RCC 7860 (cell line): ENCODE data around the gene CIT.
"Not testable (repeated sequence)": the region's sequence is repeated elsewhere in the genome, so short reads cannot be mapped to it uniquely, and the experiment has no call there.

ENCODE experiments used
- DNase-seq: peaks from one replicate; pipeline ENCODE4 v3.0.0-alpha.2; 2015; ENCODE audit warnings: low spot score
- FAIRE-seq: peaks from 2 replicates; lab custom pipeline; 2012; peaks lifted over from hg19 to GRCh38; lab: Jason Lieb, UNC

The CIT gene

DNA sequence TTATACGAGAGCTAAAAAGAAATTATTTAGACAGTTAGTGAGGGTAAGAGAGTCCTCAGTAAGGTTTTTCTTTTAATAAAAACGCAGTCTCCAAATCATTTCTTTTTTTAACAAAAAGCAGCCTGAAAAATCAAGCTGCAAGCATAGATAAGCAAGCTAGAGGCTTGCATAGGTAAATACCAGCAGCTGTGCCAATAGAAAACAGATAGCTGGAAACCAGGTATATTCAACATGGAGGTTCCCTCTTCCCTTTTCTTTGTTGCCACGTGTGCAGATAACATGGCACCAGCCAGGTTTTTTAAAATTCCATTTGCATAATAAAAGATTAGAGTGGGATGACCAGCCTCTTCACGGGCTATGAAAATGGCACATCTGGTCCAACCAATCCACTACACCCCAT is 215.2 kb downstream of the CIT start:
- FAIRE-seq = no peak
- DNase-seq = no peak

DNA sequence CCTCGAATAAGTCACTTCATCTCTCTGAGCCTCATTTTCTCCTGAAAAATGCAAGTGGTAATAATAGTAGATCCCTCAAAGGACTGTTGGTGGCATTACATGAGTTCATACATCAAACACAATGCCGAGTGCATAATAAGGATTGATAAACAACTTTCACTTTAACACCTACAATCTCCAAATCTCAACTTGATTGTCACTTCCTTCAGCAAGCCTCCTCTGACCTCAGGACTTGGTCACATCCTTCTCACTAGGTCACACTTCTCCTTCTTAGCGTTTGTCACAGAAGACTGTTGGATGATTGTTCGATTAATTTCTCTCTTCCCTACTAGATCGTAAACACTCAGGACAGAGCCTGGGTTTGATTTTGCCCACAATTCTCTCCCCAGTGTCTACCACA is 217.0 kb downstream of the CIT start:
- FAIRE-seq (no peak), DNase-seq (no peak)

DNA sequence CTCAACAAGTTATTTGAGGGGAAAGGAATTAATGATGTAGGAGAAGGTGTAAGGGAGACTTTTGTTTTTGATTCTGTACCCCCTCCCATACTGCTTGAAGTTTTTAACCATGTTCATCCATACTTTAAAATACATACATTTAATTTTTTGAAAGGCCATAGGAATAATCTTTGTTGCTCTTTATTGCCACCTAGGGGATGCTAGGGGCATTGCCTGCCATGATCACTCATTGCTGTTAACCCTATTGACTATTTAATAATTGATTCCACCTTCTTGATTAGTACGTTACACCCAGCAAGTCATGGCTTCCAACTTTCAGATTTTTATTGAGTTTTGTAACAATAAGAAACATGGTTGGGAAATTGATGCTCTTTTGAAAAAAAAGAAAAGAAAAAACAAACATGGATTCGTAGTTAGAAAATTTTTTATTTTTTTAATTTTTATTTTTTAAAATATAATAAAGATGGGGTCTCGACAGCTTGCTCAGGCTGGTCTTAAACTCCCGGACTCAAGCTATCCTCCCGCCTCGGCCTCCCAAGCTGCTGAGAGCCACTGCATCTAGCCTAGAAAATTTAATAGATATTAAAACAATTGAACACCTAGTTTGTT is 217.7 kb downstream of the CIT start:
- DNase-seq (no peak), FAIRE-seq (peak; percentile 37)

DNA sequence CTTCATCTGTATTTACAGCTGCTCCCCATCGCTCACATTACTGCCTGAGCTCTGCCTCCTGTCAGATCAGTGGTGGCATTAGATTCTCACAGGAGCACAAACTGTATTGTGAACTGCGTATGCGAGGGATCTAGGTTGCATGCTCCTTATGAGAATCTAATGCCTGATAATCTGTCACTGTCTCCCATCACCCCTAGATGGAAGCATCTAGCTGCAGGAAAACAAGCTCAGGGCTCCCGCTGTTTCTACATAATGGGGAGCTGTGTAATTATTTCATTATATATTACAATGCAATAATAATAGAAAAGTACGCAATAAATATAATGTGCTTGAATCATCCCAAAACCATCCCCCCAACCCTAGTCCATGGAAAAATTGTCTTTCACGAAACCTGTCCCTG is 219.0 kb downstream of the CIT start:
- DNase-seq, FAIRE-seq: not testable (repeated sequence)

DNA sequence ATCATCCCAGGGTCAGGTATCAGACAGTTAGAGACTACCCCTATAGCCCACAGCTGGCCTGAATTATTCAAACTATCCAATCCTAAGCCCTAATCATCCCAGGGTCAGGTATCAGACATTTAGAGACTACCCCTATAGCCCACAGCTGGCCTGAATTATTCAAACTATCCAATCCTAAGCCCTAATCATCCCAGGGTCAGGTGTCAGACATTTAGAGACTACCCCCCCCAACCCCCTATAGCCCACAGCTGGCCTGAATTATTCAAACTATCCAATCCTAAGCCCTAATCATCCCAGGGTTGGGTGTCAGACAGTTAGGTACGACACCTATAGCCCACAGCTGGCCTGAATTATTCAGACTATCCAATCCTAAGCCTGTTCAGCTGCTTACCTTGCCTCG is 220.1 kb downstream of the CIT start:
- DNase-seq, FAIRE-seq: not testable (repeated sequence)

DNA sequence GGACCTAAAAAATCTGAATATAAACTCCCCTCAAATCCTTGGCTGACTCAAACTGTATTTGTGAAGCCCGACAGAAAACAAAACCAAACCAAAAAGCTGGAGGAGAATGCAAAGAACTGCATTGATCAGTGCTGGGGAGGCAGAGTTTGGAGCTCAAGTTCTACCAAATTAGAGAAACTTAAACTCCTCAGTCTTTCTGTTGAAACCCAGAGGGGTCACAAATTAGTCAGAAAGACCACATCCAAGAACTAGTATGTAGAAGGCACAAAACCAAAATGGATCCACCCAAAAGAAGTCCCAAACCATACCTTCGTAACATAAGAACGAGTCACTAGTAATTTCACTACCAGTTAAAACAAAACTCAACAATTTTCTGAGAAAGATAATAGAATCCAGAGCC is 224.5 kb downstream of the CIT start:
- DNase-seq (no peak), FAIRE-seq (no peak)

DNA sequence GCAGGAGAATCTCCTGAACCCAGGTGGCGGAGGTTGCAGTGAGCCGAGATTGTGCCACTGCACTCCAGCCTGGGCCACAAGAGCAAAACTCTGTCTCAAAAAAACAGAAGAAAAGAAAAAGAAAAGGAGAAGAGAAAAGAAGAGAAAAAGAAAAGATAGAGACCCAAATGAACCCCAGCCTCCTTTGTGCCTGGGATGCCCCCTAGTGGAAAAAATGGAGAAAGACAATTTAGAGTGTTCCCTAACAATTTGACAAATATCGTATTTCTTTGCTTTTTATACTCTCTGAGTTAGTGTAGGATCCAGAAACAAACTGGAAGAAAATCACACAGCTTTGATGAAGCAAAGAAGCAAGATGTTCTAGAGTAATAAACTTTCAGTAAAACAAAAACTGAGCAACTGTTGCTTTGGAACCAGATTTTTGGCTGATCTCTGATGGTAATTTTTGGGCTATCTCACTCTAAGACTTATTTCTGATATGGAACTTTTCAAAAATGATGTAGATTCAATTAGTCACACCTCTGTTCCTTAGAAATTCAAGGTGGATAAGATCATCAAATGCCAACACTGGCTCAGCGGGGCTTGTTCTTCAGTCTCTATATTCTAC is 227.8 kb downstream of the CIT start:
- DNase-seq = peak; percentile 15
- FAIRE-seq = no peak

DNA sequence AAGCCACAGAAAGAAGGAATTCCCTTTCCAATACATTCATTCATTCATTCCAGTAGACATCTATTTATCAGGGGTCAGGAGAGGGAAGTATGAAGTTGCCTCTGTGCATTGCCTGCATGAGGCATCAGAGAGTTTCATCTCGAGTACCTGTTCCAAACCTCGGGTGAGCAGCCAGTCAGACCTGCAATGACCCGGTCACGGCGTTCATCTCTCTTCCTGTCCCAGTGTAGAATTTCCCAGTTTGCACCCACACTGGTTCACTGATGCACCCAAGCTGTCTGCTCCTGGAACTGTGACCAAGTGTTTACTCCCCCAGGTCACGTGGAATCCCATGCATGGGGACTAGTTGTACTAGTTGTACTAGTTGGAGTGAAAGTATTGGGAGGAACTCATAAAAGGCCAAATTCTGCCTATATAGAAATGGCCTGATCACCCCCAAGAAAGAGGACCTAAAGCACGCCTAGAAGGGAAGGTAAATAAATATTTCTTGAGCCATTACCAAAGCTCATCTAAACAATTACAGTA is 231.5 kb downstream of the CIT start:
- FAIRE-seq = no peak
- DNase-seq = no peak

DNA sequence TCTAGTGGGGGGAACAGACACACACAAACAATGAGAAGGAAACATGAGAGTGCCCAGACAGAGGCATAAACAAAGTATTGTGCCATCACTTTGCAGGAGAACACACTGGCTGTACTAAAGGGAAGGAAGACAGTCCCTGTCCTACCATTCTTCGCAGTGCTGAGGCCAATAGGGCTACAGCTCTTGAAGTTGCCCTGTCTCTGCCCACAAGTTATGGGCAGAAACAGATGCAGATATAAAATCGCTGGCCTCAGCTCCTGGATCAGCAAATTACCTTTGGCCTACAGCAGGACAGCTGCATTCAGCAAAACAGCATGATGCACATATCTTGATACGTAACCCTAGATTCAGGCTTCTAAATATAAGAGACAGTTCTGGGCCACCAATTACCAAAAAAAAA is 232.2 kb downstream of the CIT start:
- DNase-seq (no peak), FAIRE-seq (no peak)

DNA sequence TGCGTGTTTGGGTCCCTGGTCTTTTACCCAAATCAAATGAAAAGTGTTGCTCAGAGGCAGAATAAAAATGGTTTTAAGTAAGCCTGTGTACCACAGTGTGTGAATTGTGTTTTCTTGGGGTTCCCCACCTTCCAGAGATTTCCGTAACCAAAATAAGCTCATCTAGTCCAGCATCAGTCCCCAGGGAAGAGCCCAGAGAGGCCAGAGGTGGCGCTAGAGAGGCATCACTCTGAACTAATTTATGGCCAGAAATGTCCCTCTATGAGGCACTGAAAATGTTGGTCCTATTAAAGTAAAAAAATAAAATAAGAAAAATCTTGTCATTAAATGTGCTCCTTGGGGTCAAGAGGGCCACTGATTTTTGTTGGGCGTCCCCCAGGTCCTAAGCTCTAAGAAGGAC is 234.1 kb downstream of the CIT start:
- FAIRE-seq (no peak), DNase-seq (no peak)
